SK-N-SH (cell line): ENCODE measurements around the gene PLCG1. TPM values are rescaled to one million over a fixed set of nuclear protein-coding genes. Genes with fewer than 3 reads are reported as not detected.

Experiments
- CTCF ChIA-PET: fragments of 300-600, 350-600 bp; formaldehyde crosslinking; extraction: SDS; loops from one replicate; lab custom pipeline; 2021; lab: Yijun Ruan, JAX
- POLR2A ChIA-PET: fragments of 350-600 bp; sonication (Branson Sonifier 250); formaldehyde crosslinking; extraction: SDS; loops from one replicate; lab custom pipeline; 2020; ENCODE audit warnings: antibody characterized with exemption, inconsistent platforms; lab: Yijun Ruan, JAX
- DNase-seq: peaks from one replicate; pipeline ENCODE4 v3.0.0; 2012
- H2AFZ ChIP-seq: fragments of 200-600 bp; sonication (generic); 2 replicates; pipeline ENCODE4 v1.8.1; 2016; ENCODE audit warnings: antibody characterized with exemption, mild to moderate bottlenecking, low read depth
- H3F3A ChIP-seq: fragments of 200-600 bp; sonication (generic); replicated peaks from 2 replicates; pipeline ENCODE3; 2016; ENCODE audit warnings: antibody characterized with exemption, mild to moderate bottlenecking; ENCODE audit not compliant: insufficient read depth
- H3K27ac ChIP-seq, 2 experiments: fragments of 200-500 bp in 1 of 2; fragments of 200-600 bp in 1 of 2; sonication (Bioruptor generic) in 1 of 2; sonication (generic), shearing (Covaris generic) in 1 of 2; 2 replicates each; pipeline versions ENCODE4 v1.5.1 to v1.6.1; 2014 to 2016; ENCODE audit warnings: low read depth in 2 of 2, inconsistent platforms in 1 of 2, low read length in 1 of 2, mild to moderate bottlenecking in 1 of 2, mixed read lengths in 1 of 2
- H3K27me3 ChIP-seq: fragments of 200-600 bp; sonication (generic), shearing (Covaris generic); 2 replicates; pipeline ENCODE4 v1.6.1; 2016; ENCODE audit warnings: mixed run types; ENCODE audit not compliant: insufficient read depth
- H3K36me3 ChIP-seq, 2 experiments: fragments of 200-500 bp in 1 of 2; fragments of 200-600 bp in 1 of 2; sonication (Bioruptor generic) in 1 of 2; sonication (generic) in 1 of 2; replicated peaks in 1 of 2; 2 replicates each; pipeline versions ENCODE3 to v1.5.1; 2014 to 2016; ENCODE audit warnings: low read length in 1 of 2, mild to moderate bottlenecking in 1 of 2; ENCODE audit not compliant: insufficient read depth in 2 of 2, control insufficient read depth in 1 of 2
- H3K4me1 ChIP-seq, 2 experiments: fragments of 200-500 bp in 1 of 2; fragments of 200-600 bp in 1 of 2; sonication (Bioruptor generic) in 1 of 2; sonication (generic), shearing (Covaris generic) in 1 of 2; 2 replicates each; pipeline versions ENCODE4 v1.5.1 to v1.6.1; 2014 to 2016; ENCODE audit warnings: low read depth in 1 of 2, low read length in 1 of 2, mixed run types in 1 of 2; ENCODE audit not compliant: insufficient read depth in 2 of 2, control insufficient read depth in 1 of 2
- H3K4me2 ChIP-seq: fragments of 200-600 bp; sonication (generic), shearing (Covaris generic); 2 replicates; pipeline ENCODE4 v1.6.1; 2017; ENCODE audit warnings: mixed run types
- H3K4me3 ChIP-seq, 2 experiments: fragments of 200-500 bp in 1 of 2; fragments of 200-600 bp in 1 of 2; sonication (Bioruptor generic) in 1 of 2; sonication (generic), shearing (Covaris generic) in 1 of 2; 2 replicates each; pipeline versions ENCODE4 v1.5.1 to v1.8.1; 2014 to 2016; ENCODE audit warnings: low read depth in 2 of 2, inconsistent platforms in 1 of 2, low read length in 1 of 2, mild to moderate bottlenecking in 1 of 2, mixed read lengths in 1 of 2, moderate library complexity in 1 of 2
- H3K79me2 ChIP-seq: fragments of 200-600 bp; sonication (generic); 2 replicates; pipeline ENCODE4 v1.8.1; 2017; ENCODE audit warnings: mild to moderate bottlenecking; ENCODE audit not compliant: insufficient read depth
- H3K9ac ChIP-seq: fragments of 200-600 bp; sonication (generic); 2 replicates; pipeline ENCODE4 v1.6.1; 2017; ENCODE audit warnings: mixed run types
- H3K9me2 ChIP-seq: fragments of 200-600 bp; sonication (generic); 2 replicates; pipeline ENCODE4 v1.6.1; 2017; ENCODE audit warnings: mixed run types
- H3K9me3 ChIP-seq: fragments of 200-600 bp; sonication (generic); 2 replicates; pipeline ENCODE4 v1.6.1; 2017; ENCODE audit warnings: mixed run types, mild to moderate bottlenecking, moderate library complexity
- H4K20me1 ChIP-seq: fragments of 200-600 bp; sonication (generic); 2 replicates; pipeline ENCODE4 v1.6.1; 2017; ENCODE audit warnings: mild to moderate bottlenecking, mixed run types; ENCODE audit not compliant: insufficient read depth
- REST ChIP-seq: IDR thresholded peaks from 2 replicates; pipeline ENCODE4 v1.6.1; 2012; ENCODE audit warnings: mild to moderate bottlenecking, low read depth, low read length, moderate library complexity
- ZBTB33 ChIP-seq: IDR thresholded peaks from 2 replicates; pipeline ENCODE4 v1.4.0; 2012; ENCODE audit warnings: low read depth, borderline replicate concordance
- WGBS: methylation state at CpG from one replicate; pipeline ENCODE4 v1.1.6; 2017; ENCODE audit warnings: low lambda C conversion rate; 5-methylcytosine and 5-hydroxymethylcytosine counted together
- polyA plus RNA-seq, 3 experiments: library from polyadenylated mRNA; depleted of rRNA; stranded (reverse); fragments of >200 nt; gene quantifications; 2 replicates each; pipeline ENCODE4 v1.2.3, GENCODE V29; 2012

Gene PLCG1
- polyA plus RNA-seq, 1 of the 3 experiments (the other 2 are of a cell fraction): 81.4 TPM

- no peaks in the 10 kb centered on the region for H3K4me1 ChIP-seq
These were observed 11.5 kb upstream of the PLCG1 start for GRCh38 chr20:41125530-41126457.

More at GRCh38 chr20:41125530-41126457, 11.5 kb upstream of the PLCG1 start:
- ChIA-PET CTCF (interaction anchor here (0.6 to 0.9 kb wide), 3 partner anchors 10 to 68 kb away, joined by 3 to 4 read pairs (median 3); no protein-coding TSS in a partner anchor), POLR2A (interaction anchor here (0.6 kb wide), 1 partner anchor 18 kb away, joined by 3 read pairs; no protein-coding TSS in a partner anchor)
- H3K9ac ChIP-seq: no peak overlapping the region
- no peaks in the 10 kb centered on the region for H3K9me2 ChIP-seq
- no peak for DNase-seq
- H3F3A ChIP-seq: peaks cover 18% of the 10 kb centered on the region
- TF ChIP-seq ZBTB33 (no peak), REST (no peak)
- H3K27me3 ChIP-seq: no peaks in the 10 kb centered on the region
- no peak overlapping the region; a peak in 1 of 4 replicates for H3K27ac ChIP-seq
- H4K20me1 ChIP-seq: no peaks in the 10 kb centered on the region
- H2AFZ ChIP-seq: no peak overlapping the region
- H3K36me3 ChIP-seq: peaks cover 57 to 63% of the 10 kb centered on the region in 2 experiments
- H3K4me3 ChIP-seq: no peak overlapping the region
- H3K4me2 ChIP-seq: no peak overlapping the region
- H3K9me3 ChIP-seq: no peaks in the 10 kb centered on the region
- H3K79me2 ChIP-seq: no peaks in the 10 kb centered on the region
- 97% methylated on average over 6 of the region's 6 CpGs for WGBS
